ENCODE results near the gene NME4.
"Not testable (repeated sequence)": the region's sequence is repeated elsewhere in the genome, so short reads cannot be mapped to it uniquely, and the experiment has no call there.

The NME4 gene

DNA sequence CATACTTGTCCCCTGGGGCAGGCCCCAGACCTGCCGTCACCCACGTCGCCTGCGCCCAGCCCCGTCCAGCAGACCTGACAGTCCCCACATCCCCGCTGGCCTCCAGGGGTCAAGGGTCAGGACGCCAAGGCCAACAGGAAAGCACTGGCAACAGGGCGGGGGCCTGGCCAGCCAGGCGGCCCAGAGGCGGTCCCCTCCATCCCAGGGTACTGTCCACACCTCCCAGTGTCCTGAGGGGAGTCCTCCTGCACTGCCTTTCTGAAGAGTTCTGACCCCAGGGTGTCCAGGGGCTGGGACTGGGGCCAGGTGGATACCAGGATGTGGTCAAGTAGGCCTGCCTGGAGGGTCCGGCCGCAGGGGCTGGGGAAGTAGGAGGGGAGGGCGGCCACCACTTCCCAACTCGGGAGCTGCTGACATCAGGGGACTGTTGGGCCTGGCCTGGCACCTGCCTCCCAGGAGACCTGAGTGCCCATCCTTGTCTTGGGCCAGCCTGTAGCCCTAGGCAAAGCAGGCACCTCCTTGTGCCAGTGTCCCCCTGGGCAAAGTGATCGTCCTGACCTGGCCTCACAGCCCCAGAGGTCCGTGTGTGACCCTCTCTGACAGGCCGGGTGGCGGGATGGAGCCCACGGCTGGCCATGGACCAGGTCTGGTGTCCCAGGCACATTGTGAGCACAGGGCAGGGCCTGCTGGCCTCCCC lies 37.8 kb upstream of the NME4 start:
- H3K27ac Mint-ChIP-seq (ENCODE audit: low read depth), result no peak overlapping the region
- DNase-seq (ENCODE audit: low spot score in 2 of 2), result no peak
- no peak for ATAC-seq (replicated peaks; ENCODE audit: extremely low read depth, poor library complexity, severe bottlenecking)
- peaks cover 18% of the 10 kb centered on the region for H3K4me1 Mint-ChIP-seq
- no peak overlapping the region for H3K4me3 Mint-ChIP-seq
- H3K27me3 Mint-ChIP-seq, result no peaks in the 10 kb centered on the region
- H3K36me3 Mint-ChIP-seq (ENCODE audit: insufficient read depth), result peaks cover 7% of the 10 kb centered on the region
- no peaks in the 10 kb centered on the region for H3K9me3 Mint-ChIP-seq

DNA sequence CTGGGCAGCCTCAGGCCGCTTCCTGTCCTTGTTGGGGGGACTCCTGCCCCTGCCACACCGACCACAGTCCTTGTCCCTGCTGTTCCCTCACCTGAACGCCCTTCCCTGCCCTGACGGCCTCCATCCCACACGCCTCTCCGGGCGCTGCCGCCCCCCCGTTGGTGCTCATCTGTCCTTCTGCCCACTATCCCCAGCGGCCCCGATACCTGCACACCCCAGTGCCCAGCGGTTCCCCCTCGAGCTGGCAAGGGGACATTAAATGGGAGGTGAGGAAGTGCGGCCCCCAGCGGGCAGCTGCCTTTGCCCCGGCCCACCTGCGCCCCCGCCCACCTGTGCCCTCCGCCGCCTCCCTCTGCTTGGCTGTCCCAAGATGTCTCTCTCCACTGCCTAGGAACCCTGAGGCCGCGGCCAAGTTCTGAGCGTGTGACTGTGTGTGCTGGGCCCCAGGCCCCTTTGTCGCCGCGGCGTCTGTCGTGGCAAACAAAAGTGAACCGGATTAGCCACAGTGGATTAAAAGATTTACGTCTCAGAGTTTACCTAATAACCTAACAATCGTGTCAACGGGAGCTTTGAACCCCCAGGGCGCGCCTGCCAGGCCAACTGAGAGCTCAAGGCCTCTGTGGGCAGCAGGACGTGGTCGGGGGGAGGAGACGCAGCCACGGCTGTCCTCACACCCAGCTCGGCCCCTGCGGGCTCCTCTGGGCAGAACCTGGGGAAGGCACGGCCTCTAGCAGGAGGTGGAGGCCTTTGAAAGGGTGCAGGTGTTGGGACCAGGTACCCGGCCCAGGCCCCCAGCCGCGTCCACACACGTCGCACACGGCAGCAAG lies 36.9 kb upstream of the NME4 start:
- no peak overlapping the region for H3K27ac Mint-ChIP-seq (ENCODE audit: low read depth)
- no peaks in the 10 kb centered on the region for H3K9me3 Mint-ChIP-seq
- DNase-seq (ENCODE audit: low spot score in 2 of 2) (no peak), ATAC-seq (replicated peaks; ENCODE audit: extremely low read depth, poor library complexity, severe bottlenecking) (no peak)
- H3K36me3 Mint-ChIP-seq (ENCODE audit: insufficient read depth), result peaks cover 4% of the 10 kb centered on the region
- peaks cover 11% of the 10 kb centered on the region for H3K4me1 Mint-ChIP-seq
- H3K4me3 Mint-ChIP-seq, result no peak overlapping the region
- no peaks in the 10 kb centered on the region for H3K27me3 Mint-ChIP-seq

DNA sequence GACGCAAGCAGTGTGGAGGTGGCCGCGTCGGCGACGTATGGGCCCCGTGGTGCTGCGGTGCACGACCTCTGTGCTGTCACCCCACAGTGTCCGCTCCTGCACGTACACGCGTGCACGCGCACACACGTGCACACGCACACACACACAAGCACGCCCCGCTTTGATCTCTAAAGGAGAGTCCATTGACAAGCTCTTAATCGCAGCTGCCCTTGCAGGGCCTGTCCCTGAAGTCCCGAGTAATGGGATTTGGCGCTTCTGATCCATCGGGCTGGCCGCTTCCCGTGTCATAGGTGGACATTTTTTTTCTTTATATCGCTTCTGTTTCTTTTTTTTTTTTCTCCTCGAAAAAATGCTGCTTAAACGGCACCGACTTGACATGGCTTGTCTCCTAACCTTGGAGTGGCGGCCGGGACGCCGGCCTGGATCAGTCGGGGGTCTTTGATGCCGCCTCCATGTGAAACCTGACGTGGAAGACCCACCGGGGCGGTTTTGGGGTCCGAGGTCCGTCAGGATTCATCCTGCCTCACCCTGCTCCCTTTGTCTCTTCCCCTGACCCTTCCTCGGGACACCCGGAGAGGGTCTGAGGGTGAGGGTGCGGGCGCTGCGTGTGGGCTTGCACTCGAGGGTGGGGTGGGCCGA lies 36.2 kb upstream of the NME4 start:
- DNase-seq (ENCODE audit: low spot score in 2 of 2), result no peak
- no peak overlapping the region for H3K27ac Mint-ChIP-seq (ENCODE audit: low read depth)
- peaks cover 6% of the 10 kb centered on the region for H3K4me1 Mint-ChIP-seq

DNA sequence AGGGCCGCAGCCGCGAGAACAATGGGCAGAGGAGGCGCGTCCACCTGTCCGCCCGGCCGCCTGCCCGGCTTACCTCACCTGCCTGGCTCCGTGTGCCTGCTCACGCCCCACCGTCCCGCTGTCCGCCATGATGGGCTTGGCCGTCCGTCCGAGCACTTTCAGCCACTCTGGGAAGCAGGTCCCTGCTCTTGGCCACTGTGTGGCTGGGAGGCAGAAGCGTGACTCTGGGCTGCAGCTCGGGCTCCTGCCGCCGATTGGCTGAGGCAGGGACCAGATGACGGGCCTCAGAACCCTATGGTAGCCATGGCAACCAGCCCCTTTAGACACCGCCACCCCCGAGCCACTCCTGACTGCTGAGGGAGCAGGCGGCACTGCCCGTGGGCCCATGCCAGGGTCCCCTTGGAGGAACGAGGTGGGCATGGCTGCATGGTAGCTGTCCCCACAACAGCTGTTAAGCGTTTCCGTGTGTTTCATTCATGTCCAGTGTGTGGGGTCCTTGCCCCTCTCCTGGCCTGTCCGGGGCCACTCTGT lies 35.6 kb upstream of the NME4 start:
- H3K36me3 Mint-ChIP-seq (ENCODE audit: insufficient read depth), result peaks cover 2% of the 10 kb centered on the region
- peaks cover 6% of the 10 kb centered on the region for H3K4me1 Mint-ChIP-seq
- H3K27ac Mint-ChIP-seq (ENCODE audit: low read depth), result no peak overlapping the region
- no peaks in the 10 kb centered on the region for H3K9me3 Mint-ChIP-seq
- no peak for DNase-seq (ENCODE audit: low spot score in 2 of 2)
- no peaks in the 10 kb centered on the region for H3K27me3 Mint-ChIP-seq
- no peak for ATAC-seq (replicated peaks; ENCODE audit: extremely low read depth, poor library complexity, severe bottlenecking)
- H3K4me3 Mint-ChIP-seq, result no peak overlapping the region

More for the DNA sequence above, 36.2 kb upstream of the NME4 start:
- ATAC-seq (replicated peaks; ENCODE audit: extremely low read depth, poor library complexity, severe bottlenecking), result no peak
- H3K27me3 Mint-ChIP-seq, result no peaks in the 10 kb centered on the region
- H3K4me3 Mint-ChIP-seq, result no peak overlapping the region
- H3K36me3 Mint-ChIP-seq (ENCODE audit: insufficient read depth), result peaks cover 2% of the 10 kb centered on the region
- no peaks in the 10 kb centered on the region for H3K9me3 Mint-ChIP-seq

DNA sequence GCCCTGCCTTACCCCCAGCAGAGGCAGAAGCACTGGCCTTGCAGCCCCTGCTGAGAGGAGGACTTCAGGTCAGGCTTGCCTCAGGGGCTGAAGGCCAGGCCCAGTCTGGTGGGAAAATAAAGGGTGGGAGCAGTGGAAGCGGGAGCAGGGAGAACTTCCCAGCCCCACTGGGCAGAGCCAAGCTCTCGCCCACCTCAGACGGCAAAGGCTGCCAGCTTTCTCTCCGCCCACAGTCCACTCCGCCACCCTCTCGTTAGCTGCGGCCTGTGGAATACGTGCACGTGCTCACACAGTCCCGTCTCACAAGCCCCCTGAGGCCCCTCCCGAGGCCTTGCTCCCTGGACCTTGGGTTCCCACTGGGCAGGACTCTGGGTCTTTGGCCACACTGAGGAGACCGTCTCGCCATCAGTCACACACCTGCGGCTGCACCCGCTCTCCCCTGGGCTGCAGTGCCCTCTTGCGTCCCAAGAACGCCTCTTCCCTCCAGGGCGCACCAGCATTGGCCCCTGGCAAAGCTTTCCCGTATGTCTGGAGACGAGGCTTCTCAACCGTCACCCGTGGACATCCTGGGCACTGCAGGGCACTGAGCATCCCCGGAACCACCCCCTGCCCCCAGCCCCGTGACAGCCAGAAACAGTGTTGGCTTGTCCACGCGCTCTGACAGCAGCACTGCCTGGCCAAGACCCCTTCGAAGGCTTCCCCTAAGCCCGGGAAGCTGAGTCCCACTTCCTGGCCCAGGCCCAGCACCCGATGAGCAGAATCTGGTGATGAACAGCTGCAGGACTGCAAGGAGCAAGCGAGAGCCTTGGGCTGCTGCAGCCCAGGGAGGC lies 34.9 kb upstream of the NME4 start:
- peaks cover 6% of the 10 kb centered on the region for H3K4me1 Mint-ChIP-seq
- peak; percentile 89 for ATAC-seq (replicated peaks; ENCODE audit: extremely low read depth, poor library complexity, severe bottlenecking)
- no peak overlapping the region for H3K4me3 Mint-ChIP-seq
- H3K9me3 Mint-ChIP-seq, result no peaks in the 10 kb centered on the region
- no peaks in the 10 kb centered on the region for H3K27me3 Mint-ChIP-seq
- peaks cover 4% of the 10 kb centered on the region for H3K36me3 Mint-ChIP-seq (ENCODE audit: insufficient read depth)
- H3K27ac Mint-ChIP-seq (ENCODE audit: low read depth), result no peak overlapping the region
- peak; percentile 55 to 60 for DNase-seq (ENCODE audit: low spot score in 2 of 2)

DNA sequence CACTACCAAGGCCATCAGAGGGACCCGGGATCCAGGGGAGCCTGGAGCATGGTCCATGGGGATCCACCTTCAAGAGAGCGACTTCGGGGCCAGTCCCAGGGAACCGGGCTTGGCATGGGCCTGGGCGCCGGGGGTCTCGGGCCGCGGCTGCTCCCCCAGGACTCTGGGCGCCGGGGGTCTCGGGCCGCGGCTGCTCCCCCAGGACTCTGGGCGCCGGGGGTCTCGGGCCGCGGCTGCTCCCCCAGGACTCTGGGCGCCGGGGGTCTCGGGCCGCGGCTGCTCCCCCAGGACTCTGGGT lies 34.3 kb upstream of the NME4 start:
- not testable (repeated sequence) for DNase-seq (ENCODE audit: low spot score in 2 of 2); H3K9me3 Mint-ChIP-seq; H3K36me3 Mint-ChIP-seq (ENCODE audit: insufficient read depth); H3K4me1 Mint-ChIP-seq; H3K27ac Mint-ChIP-seq (ENCODE audit: low read depth); H3K27me3 Mint-ChIP-seq; H3K4me3 Mint-ChIP-seq; ATAC-seq (replicated peaks; ENCODE audit: extremely low read depth, poor library complexity, severe bottlenecking)

DNA sequence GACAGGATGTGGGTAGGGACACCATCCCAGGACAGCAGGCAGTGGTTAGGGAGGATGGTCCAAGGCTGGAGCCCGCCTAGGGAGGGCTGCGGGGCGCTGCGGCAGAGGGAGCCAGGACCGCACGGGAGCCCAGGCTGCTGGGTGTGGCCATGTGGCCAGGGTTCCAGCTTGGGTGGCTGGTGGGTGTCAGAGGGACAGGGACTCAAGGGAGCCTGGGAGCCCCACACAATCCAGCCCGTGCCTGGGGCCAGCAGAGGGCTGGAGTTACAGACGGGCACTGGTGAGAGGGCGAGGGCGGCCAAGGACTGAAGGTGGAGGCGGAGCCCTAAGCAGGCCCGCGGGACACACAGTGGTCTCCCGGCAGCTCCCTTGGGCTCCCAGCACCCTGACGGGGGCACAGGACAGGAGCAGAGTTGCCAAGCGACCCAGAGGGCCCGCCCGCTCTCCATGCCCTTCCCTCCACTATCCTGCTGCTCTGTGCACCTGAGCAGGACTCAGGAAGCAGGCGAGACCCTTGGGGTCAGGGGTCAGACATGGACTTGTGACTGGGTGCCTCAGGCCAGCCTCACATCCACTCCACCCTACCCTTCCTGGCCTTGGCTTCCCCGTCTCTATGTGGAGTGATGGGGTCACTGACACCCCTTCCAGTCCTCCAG lies 33.8 kb upstream of the NME4 start:
- Mint-ChIP-seq H3K4me3 (peak overlapping the region; percentile 34), H3K9me3 (no peaks in the 10 kb centered on the region), H3K27me3 (no peaks in the 10 kb centered on the region), H3K27ac (ENCODE audit: low read depth) (no peak overlapping the region), H3K4me1 (peaks cover 6% of the 10 kb centered on the region), H3K36me3 (ENCODE audit: insufficient read depth) (peaks cover 5% of the 10 kb centered on the region)
- no peak for ATAC-seq (replicated peaks; ENCODE audit: extremely low read depth, poor library complexity, severe bottlenecking)
- no peak for DNase-seq (ENCODE audit: low spot score in 2 of 2)

DNA sequence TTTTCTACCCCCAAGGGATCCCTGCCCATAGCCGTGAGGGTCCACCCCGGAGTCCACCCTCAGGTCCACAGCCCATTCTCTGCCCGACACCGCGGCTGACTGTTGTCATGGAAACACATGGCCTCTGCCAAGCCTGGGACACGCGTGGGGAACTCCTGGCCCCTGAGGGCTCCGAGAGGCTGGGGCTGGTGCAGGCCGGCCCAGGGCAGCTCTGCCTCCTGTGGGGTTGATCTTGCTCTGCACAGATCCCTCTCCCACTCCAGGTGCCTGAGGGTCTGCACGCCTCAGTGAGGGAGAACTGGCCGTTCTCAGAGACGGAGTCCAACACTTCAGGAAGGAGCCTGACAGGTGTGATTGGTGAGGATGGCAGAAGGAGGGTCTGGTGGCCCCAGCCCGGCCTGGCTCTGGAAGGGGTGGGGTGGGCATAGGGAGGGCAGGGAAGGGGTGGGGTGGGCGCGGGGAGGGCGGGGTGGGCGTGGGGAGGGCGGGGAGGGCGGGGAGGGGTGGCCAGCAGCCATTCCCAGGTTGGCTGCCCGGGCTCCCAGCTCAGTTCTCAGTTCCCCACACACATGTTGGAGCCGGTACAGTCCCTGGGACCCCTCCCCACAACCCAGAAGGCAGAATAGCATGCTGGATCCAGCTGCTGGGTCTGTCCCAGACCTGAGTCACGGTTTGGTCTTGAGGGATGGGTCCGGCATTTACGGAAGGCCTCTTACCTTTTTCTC lies 33.1 kb upstream of the NME4 start:
- Mint-ChIP-seq H3K9me3 (no peaks in the 10 kb centered on the region), H3K27me3 (no peaks in the 10 kb centered on the region), H3K4me1 (peaks cover 6% of the 10 kb centered on the region), H3K4me3 (peak overlapping the region; percentile 34), H3K36me3 (ENCODE audit: insufficient read depth) (peaks cover 9% of the 10 kb centered on the region), H3K27ac (ENCODE audit: low read depth) (no peak overlapping the region)
- ATAC-seq (replicated peaks; ENCODE audit: extremely low read depth, poor library complexity, severe bottlenecking) (no peak), DNase-seq (ENCODE audit: low spot score in 2 of 2) (no peak)

DNA sequence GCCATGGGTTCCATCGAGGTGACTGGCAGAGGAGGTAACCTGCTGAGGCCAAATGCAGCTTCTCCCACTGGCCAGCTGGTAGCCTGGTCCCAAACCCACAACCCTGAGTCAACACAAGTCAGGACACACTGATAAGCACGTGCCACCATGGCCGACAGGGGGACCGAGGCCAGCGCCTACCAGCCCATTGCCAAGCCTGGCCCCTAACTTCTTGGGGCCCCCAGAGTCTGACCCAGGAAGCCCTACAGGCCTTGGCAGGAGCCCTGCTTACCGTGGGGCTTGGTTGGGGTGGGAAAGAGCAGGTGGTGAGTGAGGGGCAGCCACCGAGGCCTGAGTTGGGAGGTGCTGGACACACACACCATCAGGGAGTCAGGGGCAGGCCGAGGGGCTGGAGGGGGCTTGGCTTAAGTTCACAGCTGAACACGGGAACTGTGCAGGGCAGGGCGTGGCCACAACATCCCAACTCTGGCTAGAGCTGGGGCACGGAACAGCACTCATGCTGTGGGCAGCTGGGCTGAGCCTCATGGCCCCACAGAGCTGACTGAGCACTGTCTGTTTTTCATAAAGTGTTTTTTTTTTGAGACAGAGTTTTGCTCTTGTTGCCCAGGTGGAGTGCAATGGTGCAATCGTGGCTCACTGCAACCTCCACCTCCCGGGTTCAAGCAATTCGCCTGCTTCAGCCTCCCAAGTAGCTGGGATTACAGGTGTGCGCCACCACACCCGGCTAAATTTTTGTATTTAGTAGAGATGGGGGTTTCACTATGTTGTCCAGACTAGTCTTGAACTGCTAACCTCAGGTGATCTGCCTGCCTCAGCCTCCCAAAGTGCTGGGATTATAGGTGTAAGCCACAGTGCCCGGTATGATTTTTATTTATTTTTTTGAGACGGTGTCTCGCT lies 32.2 kb upstream of the NME4 start:
- no peaks in the 10 kb centered on the region for H3K9me3 Mint-ChIP-seq
- H3K4me1 Mint-ChIP-seq, result peaks cover 6% of the 10 kb centered on the region
- peaks cover 9% of the 10 kb centered on the region for H3K36me3 Mint-ChIP-seq (ENCODE audit: insufficient read depth)
- DNase-seq (ENCODE audit: low spot score in 2 of 2) (no peak), ATAC-seq (replicated peaks; ENCODE audit: extremely low read depth, poor library complexity, severe bottlenecking) (no peak)
- no peaks in the 10 kb centered on the region for H3K27me3 Mint-ChIP-seq
- no peak overlapping the region for H3K4me3 Mint-ChIP-seq
- H3K27ac Mint-ChIP-seq (ENCODE audit: low read depth), result no peak overlapping the region

DNA sequence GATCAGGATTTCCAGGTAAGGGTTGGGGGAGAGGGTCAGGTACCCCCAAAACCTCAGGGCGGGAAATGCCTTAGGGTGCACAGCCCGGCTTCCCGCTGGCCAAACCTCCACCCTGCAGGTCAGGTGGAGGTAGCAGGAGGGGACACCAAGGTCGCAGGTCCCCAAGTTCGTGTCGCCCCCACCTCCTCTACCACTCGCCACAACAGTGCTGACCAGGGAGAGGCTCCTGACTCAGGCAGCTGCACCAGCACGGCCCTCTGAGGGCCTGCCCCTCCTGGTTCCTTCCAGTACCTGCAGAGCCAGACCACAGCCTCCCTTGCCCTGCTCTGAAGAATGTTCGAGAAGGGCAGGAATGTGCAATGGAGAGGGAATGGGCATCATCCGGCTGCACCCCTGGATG lies 30.5 kb upstream of the NME4 start:
- Mint-ChIP-seq H3K27me3 (no peaks in the 10 kb centered on the region), H3K36me3 (ENCODE audit: insufficient read depth) (peaks cover 14% of the 10 kb centered on the region), H3K4me1 (peaks cover 14% of the 10 kb centered on the region), H3K9me3 (no peaks in the 10 kb centered on the region), H3K27ac (ENCODE audit: low read depth) (no peak overlapping the region), H3K4me3 (no peak overlapping the region)
- ATAC-seq (replicated peaks; ENCODE audit: extremely low read depth, poor library complexity, severe bottlenecking), result no peak
- no peak for DNase-seq (ENCODE audit: low spot score in 2 of 2)

Data from central memory CD8-positive, alpha-beta T cell (primary cell).